Activated T-cell treated with anti-CD3 and anti-CD28 coated beads, Interleukin-2, amount 50 U/mL, for 48 hours (primary cell): ENCODE results near the gene SKIC2.
"Not testable (repeated sequence)": the region's sequence is repeated elsewhere in the genome, so short reads cannot be mapped to it uniquely, and the experiment has no call there.

ENCODE experiments used
- DNase-seq, 2 experiments: peaks; one replicate each; pipeline ENCODE4 v3.0.0-alpha.2; 2020

SKIC2 gene

GRCh38 chr6:32005538-32005880, 46.5 kb downstream of the SKIC2 start:
- peak in 1 of 2 experiments; percentile 11 for DNase-seq

- DNase-seq: peak in 1 of 2 experiments; percentile 11
Observed at GRCh38 chr6:32005991-32006529, 47.1 kb downstream of the SKIC2 start.

DNA sequence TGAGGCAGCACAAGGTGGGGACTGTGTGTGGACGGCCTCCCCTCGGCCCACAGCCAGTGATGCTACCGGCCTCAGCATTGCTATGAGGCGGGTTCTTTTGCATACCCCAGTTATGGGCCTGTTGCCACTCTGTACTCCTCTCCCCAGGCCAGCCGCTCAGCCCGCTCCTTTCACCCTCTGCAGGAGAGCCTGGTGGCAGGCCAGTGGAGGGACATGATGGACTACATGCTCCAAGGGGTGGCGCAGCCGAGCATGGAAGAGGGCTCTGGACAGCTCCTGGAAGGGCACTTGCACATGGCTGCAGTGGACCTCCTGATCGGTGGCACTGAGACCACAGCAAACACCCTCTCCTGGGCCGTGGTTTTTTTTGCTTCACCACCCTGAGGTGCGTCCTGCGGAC, 48.1 kb downstream of the SKIC2 start:
- peak in 1 of 2 experiments; percentile 13 for DNase-seq

GRCh38 chr6:32008037-32008436, 49.1 kb downstream of the SKIC2 start:
- DNase-seq: not testable (repeated sequence)

- not testable (repeated sequence) for DNase-seq
Observed at GRCh38 chr6:32008616-32009015, 49.6 kb downstream of the SKIC2 start.

DNA sequence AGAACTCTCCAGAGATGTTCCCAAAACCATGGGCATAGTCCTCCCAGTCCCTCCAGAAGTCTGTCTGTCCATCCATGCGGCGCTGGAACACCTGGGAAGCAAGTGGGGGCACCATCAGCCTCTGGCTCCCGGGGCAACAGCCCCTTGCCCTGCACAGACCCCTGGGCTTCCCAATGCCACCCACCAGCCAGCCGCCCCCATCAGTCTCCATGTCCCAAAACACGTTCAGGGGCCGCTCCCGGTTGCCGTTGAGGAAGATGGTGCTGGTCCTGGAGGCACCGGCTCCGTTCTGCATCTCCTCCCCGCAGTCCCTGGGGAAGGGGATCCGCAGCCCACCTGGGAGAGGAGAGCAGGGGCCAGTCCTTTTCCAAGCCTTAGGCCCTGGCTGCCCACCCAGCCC, 50.6 kb downstream of the SKIC2 start:
- not testable (repeated sequence) for DNase-seq

DNA sequence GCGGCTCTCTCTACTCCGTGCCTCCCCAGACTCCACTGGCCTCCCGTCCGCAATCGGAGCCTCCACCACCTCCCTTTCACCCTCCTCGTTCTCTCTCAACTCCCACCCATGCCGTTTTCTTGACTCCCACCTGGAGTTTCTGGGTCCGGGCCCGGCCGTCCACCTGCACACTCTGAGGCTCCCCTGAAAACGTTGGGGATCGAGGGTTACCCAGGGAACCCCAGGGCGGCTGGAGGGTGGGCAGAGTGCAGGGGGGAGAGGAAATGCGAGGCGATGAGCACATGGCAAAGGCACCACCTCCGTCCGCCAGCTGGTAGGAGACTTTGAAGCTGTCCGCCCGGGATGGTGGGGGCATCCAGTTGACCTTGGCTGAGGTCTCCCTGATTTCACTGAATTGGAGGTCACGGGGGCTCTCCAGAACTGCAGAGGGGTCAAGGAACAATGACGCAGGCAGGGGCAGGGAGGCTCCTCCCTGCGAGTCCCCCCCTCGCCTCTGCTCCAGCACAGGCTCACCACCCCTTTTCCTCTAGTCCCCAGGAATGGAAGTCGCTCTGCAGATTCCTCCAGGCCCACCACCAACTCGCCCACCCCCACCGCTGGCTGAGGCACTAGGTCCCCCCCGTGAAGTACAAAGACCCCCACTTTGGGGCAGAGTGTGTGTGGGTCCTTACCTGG, 52.0 kb downstream of the SKIC2 start:
- peak in 1 of 2 experiments; percentile 10 for DNase-seq

- peak in 1 of 2 experiments; percentile 3 for DNase-seq
Observed at GRCh38 chr6:32012941-32013617, 54.1 kb downstream of the SKIC2 start.

- DNase-seq: not testable (repeated sequence)
Observed at GRCh38 chr6:32013738-32014137, 54.8 kb downstream of the SKIC2 start.

DNA sequence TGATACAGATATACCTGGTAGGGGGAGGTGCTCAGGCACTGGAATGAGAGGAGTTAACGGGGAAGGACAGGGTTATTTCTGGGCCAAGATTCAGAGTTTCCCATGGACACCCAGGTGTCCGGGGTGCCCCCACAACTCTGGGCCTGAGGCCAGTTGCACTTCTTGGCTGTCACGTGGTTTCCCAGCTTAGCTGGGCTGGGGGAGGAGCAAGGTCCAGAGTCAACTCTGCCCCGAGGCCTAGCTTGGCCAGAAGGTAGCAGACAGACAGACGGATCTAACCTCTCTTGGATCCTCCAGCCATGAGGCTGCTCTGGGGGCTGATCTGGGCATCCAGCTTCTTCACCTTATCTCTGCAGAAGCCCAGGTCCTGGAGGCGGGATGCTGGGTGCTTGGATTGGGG, 55.6 kb downstream of the SKIC2 start, which contains the start of gene C4B:
Gene C4B, plus strand, starts transcription at position 249 of the 400 bp plus-strand sequence. Its CDS starts 51 bp downstream, at position 300.
- not testable (repeated sequence) for DNase-seq
